Measurements from ENCODE around the gene ALOX12B. TPM values are rescaled to one million over a fixed set of nuclear protein-coding genes. Genes with fewer than 3 reads are reported as not detected.

The ALOX12B gene
- polyA plus RNA-seq, 2 of the 4 experiments (the other 2 are of a cell fraction): 0.63 to 1.0 TPM

- TF ChIP-seq HEYL (CRISPR knock-in tag; IDR thresholded peaks at IDR 0.05): no peak
- no peak for TF ChIP-seq HOXA7 (CRISPR knock-in tag; IDR thresholded peaks at IDR 0.05)
- no peak for TF ChIP-seq HOXB13 (CRISPR knock-in tag; IDR thresholded peaks at IDR 0.05; ENCODE audit: low read depth)
- no peak for TF ChIP-seq CBX2 (IDR thresholded peaks at IDR 0.05; ENCODE audit: borderline replicate concordance, low read depth)
- no peak for TF ChIP-seq PHF8 (IDR thresholded peaks at IDR 0.05; ENCODE audit: borderline replicate concordance, low read depth)
- no peak overlapping the region for H3K27ac ChIP-seq
- no peak for FAIRE-seq
- DNase-seq (ENCODE audit: low read depth in 1 of 2, low spot score in 1 of 2): no peak
- POLR2A ChIA-PET: no interaction called here
- peaks cover 7% of the 10 kb centered on the region; the same call in 2 of the 3 replicates for H3K4me1 ChIP-seq
- no peak overlapping the region for H3K4me2 ChIP-seq
- 78% methylated on average over 6 of the region's 6 CpGs for WGBS (ENCODE audit: missing lambda C conversion rate)
- H3K4me3 ChIP-seq: no peak overlapping the region
- no peak for ATAC-seq
- H3K9me3 ChIP-seq: 0 out of 3 replicates have a peak, but pooled peaks cover 2% of the 10 kb centered on the region
- CTCF ChIA-PET: interaction anchor here (0.9 to 10.2 kb wide), 10 partner anchors 9 to 118 kb away, joined by 3 to 105 read pairs (median 6); no protein-coding TSS in a partner anchor
Observed at GRCh38 chr17:8031261-8031661, 56.3 kb downstream of the ALOX12B start.

GRCh38 chr17:8029121-8029520 lies 58.4 kb downstream of the ALOX12B start:
- ChIA-PET POLR2A (interaction anchor here (0.6 kb wide), 2 partner anchors 12 to 172 kb away, joined by 3 to 7 read pairs; no protein-coding TSS in a partner anchor), CTCF (interaction anchor here (0.9 to 10.2 kb wide), 5 partner anchors 12 to 81 kb away, joined by 3 to 105 read pairs (median 8); no protein-coding TSS in a partner anchor)
- no peak for FAIRE-seq
- no peak overlapping the region for H3K27ac ChIP-seq
- no peak for DNase-seq (ENCODE audit: low read depth in 1 of 2, low spot score in 1 of 2)
- H3K9me3 ChIP-seq: 0 out of 3 replicates have a peak, but pooled peaks cover 2% of the 10 kb centered on the region
- H3K4me2 ChIP-seq: no peak overlapping the region
- no peak overlapping the region for H3K4me3 ChIP-seq
- H3K4me1 ChIP-seq: peaks cover 7% of the 10 kb centered on the region; the same call in 2 of the 3 replicates
- no peak for TF ChIP-seq CTCF (IDR thresholded peaks at IDR 0.05)
- no peak for TF ChIP-seq HOXA7 (CRISPR knock-in tag; IDR thresholded peaks at IDR 0.05)
- no peak for TF ChIP-seq PHF8 (IDR thresholded peaks at IDR 0.05; ENCODE audit: borderline replicate concordance, low read depth)
- no peak for TF ChIP-seq ZC3H11A (IDR thresholded peaks at IDR 0.05)
- no peak for TF ChIP-seq MAFK (IDR thresholded peaks at IDR 0.05; ENCODE audit: partially characterized antibody)
- TF ChIP-seq, protein P1, sequence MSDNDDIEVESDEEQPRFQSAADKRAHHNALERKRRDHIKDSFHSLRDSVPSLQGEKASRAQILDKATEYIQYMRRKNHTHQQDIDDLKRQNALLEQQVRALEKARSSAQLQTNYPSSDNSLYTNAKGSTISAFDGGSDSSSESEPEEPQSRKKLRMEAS (IDR thresholded peaks at IDR 0.05): no peak
- no peak for TF ChIP-seq HEYL (CRISPR knock-in tag; IDR thresholded peaks at IDR 0.05)
- no peak for TF ChIP-seq NFE2L2 (conservative IDR thresholded peaks at IDR 0.05; ENCODE audit: low read length)
- TF ChIP-seq GATA3 (IDR thresholded peaks at IDR 0.05; ENCODE audit: borderline replicate concordance): no peak
- no peak for TF ChIP-seq HES2 (IDR thresholded peaks at IDR 0.05)
- no peak for TF ChIP-seq ESRRA (IDR thresholded peaks at IDR 0.05; ENCODE audit: borderline replicate concordance, low read length)
- TF ChIP-seq NR3C1 (IDR thresholded peaks at IDR 0.05): no peak
- TF ChIP-seq POLR2AphosphoS2 (conservative IDR thresholded peaks at IDR 0.05; ENCODE audit: low read length): no peak
- no peak for TF ChIP-seq HOXB13 (CRISPR knock-in tag; IDR thresholded peaks at IDR 0.05; ENCODE audit: low read depth)
- TF ChIP-seq, protein P2, sequence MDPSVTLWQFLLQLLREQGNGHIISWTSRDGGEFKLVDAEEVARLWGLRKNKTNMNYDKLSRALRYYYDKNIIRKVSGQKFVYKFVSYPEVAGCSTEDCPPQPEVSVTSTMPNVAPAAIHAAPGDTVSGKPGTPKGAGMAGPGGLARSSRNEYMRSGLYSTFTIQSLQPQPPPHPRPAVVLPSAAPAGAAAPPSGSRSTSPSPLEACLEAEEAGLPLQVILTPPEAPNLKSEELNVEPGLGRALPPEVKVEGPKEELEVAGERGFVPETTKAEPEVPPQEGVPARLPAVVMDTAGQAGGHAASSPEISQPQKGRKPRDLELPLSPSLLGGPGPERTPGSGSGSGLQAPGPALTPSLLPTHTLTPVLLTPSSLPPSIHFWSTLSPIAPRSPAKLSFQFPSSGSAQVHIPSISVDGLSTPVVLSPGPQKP (IDR thresholded peaks at IDR 0.05; ENCODE audit: low read depth, low read length): no peak
- TF ChIP-seq ZFP36 (IDR thresholded peaks at IDR 0.05; ENCODE audit: borderline replicate concordance, partially characterized antibody): no peak
- TF ChIP-seq FOSL2 (IDR thresholded peaks at IDR 0.05): no peak
- TF ChIP-seq FOSL2 (CRISPR knock-in tag; IDR thresholded peaks at IDR 0.05): no peak
- TF ChIP-seq NPAS2 (CRISPR knock-in tag; IDR thresholded peaks at IDR 0.05; ENCODE audit: borderline replicate concordance): no peak
- TF ChIP-seq EHF (CRISPR knock-in tag; IDR thresholded peaks at IDR 0.05): no peak
- 16% methylated on average over 5 of the region's 5 CpGs for WGBS (ENCODE audit: missing lambda C conversion rate)
- ATAC-seq: peak in 1 of 2 experiments; percentile 32; a peak in 2 of 6 replicates
